NCI-H2227 (cell line): Measurements from ENCODE around the gene NSDHL.
A peak's percentile ranks its signal among the peaks of the same experiment; 100 is the strongest.
"Not testable (repeated sequence)": the region's sequence is repeated elsewhere in the genome, so short reads cannot be mapped to it uniquely, and the experiment has no call there.

ENCODE experiments used
- DNase-seq: peaks from one replicate; lab custom pipeline; 2025; ENCODE audit not compliant: unreplicated experiment; lab: John Stamatoyannopoulos, UW

Gene NSDHL

DNA sequence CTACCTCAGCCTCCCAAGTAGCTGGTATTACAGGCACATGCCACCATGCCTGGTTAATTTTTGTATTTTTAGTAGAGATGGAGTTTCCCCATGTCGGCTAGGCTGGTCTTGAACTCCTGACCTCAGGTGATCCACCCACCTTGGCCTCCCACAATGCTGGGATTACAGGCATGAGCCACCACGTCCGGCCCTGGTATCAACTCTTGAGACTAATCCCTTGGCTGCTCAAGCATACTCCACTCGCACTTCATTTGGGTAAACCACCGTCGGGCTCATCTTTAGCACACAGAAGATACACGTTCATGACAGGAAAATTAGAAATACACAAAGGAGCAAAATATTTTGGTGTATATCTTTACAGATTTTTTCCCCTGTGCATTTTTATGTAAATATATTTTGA, 79.2 kb downstream of the NSDHL start:
- DNase-seq: not testable (repeated sequence)

DNA sequence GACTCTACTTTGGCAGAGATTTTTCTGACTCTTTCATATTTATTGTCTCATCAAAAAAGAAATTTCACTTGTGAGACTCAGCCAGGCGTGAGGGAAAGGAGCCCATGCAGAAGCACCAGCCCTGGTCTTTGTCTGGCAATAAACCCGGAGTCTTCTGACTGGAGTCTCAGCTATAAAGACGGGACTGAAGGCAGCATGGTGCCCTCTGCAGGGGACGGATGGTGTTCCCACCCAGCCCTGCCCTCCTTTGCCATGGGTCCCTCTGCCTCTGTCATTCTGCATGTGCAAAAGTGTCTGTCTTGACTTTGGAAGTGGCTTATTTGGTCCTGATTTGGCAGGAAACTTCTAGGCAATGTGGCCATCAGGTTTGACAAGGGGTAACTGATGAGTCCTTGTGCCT, 81.2 kb downstream of the NSDHL start:
- no peak for DNase-seq

DNA sequence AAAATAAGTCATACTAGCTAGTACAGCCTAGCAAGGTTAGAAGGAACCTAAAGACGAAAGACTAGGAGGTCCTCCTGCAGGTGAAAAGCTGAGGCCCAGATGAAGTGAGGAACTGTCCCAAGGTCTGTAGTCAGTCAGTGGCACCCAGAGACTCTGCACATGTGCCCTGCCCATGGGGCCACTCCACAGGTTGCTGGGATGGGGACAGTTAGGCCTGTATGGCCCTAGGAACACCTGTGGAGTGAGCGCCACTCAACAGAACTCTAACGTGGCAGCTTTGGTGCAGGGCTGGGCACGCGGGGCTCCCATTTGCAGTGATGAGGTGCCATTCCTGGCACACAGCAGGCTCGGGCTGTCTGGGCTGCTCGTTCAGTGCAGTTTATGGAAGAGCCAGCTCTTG, 81.8 kb downstream of the NSDHL start:
- DNase-seq: no peak

DNA sequence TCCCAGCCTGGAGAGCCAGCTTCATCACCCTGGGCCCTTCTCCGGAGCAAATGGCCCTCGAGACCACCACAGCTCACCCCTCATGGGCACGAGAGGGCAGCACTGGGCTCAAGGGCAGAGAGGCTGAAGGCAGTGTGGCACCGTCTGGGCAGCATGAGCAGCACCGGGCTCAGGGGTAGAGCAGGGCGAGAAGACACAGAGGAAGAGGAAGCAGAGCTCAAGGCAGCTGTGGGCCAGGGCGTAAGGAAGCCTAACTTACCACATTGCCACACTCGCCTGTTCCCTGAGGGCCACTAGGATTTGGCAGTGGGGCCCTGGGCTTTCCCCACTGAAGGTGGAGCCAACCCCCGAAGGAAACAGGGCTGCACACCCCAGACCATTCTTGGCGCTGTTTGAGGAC, 82.5 kb downstream of the NSDHL start:
- DNase-seq: no peak

DNA sequence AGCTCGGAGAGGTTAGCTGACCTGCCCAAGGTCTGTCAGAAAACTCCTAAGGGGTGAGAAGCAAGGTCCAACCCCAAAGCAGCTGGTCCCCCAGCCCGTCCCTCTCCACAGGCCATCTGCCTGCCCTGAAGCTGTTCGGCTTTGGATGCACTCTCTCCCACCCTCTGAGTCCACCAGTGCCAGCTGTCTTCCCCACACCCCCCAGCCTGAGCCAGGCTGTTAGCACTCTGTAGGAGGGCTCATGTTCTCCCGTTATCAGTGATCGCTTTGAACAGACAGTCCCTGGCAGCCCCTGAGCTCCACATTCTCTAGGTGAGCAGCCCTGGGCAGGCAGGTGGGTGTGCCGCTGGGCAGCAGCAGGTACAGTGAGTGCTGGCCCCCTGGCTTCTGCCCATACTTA, 83.0 kb downstream of the NSDHL start:
- no peak for DNase-seq

DNA sequence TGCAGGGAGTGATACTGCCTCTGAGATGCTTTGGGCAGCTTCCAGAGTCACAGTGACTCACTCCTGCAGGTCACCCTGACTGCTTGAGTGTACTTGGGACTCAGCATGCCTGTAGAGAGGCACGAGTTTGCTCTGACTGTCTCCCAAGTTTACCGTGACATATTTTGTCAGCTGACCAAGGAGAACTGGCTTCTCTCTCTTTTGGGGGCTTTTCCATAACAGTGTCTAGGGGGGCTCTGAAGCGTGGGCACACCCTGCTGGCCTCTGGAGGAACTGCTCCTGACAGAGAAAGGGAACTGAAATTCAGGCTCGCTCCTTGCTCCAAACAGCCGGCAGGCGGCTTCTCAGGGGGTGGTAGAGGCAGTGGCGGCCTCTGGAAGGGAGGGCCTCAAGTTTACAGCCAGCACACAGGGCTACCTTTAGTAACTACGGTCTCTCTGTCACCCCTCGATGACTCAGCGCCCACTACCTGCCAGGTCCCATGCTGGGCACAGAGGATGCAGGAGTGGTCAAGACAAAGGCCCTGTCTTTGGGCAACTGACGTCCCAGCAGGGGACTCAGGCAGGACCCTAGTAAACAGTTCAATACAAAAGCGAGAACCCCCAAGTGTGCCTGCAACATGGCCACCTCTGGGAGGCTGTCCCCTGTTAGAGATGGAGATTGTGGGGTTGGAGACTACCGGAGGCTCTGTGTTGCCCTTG, 84.8 kb downstream of the NSDHL start:
- peak; percentile 56 for DNase-seq

DNA sequence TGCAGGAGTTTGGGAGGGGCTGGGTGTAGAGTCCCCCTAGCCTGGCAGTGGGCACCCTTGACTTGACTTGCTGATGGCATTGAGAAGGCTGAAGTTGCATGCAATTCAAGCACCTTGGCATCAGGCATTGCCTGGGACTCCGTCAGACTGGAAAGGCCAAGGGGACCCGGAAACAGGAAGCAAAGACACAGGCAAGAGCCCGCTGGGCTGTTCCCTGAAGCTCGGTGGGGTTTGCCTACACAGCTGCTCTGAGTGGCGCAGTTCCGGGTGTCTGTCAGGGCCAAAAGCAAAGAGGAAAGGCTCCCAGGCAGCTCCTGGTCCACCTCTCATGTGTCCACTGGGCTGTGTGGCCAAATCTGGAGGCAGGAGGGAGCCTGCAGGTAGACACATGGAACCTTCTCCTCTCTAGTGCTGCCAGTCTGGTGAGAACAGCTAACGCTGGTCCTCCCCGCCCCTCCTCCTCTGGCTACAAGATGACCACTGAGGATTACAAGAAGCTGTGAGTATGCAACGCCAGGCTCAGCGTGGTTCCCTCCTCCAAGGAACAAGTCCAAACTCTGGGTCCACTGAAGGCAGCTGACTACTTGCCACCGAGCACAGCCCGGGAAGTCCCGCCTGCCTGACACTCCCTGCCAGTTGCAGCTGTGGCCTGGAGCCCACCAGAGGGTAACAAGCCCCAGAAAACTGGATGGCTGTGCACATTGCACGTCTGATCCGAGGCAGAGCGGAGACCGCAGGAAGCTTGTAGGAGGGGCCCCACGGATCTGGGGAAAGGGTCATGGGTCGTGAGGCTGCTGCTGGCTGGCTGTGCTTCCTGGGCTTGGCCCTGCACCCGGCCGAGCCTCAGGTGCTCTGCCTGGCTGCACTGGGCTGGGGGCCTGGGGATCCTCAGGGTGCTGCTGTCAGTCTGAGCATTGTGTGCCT, 87.1 kb downstream of the NSDHL start:
- no peak for DNase-seq

DNA sequence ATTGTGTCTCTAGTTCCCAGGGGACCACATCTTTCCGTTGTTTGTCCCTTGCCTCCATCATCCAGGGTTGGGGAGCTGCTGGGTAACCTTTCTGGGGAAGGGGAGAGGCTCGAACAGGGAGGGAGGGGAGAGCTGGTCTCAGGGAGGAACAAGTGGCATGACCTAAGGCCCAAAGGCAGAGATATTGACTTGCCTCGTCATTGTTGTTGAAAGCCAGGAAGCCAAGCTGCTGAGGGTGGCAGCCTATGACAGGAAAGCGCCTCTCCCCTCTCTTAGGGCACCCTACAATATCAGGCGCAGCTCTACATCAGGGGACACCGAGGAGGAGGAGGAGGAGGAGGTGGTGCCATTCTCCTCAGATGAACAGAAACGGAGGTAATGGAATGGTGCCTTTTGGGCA, 87.8 kb downstream of the NSDHL start:
- DNase-seq: no peak
